Activated gamma-delta T cell treated with Interleukin-2 at 50 U/mL for 16 hours (primary cell): ENCODE results near the gene SMC1A.
"Not testable (repeated sequence)": the region's sequence is repeated elsewhere in the genome, so short reads cannot be mapped to it uniquely, and the experiment has no call there.

Source experiments
- DNase-seq: peaks from one replicate; pipeline ENCODE4 v3.0.0-alpha.2; 2020

Gene SMC1A

GRCh38 chrX:53421772-53422085 is 725 bp downstream of the SMC1A start:
- DNase-seq = no peak

DNA sequence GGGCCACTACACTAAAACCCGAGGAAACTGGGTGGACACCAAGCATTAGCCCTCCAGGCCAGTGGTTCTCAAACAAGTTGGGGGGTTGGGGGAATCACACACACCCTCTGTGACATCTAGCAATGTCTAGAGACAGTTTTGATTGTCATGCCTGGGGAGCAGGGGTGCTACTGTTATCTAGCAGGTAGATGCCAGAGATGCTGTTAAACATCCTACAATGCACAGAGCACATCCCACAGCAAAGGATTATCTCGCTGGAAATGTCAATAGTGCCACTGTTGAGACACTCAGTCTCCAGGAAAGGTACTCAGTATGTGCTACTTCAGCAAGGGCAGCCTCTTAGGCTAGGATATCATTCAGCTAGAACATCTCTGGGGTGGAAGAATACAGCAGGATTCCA is 1.3 kb downstream of the SMC1A start:
- DNase-seq = no peak

DNA sequence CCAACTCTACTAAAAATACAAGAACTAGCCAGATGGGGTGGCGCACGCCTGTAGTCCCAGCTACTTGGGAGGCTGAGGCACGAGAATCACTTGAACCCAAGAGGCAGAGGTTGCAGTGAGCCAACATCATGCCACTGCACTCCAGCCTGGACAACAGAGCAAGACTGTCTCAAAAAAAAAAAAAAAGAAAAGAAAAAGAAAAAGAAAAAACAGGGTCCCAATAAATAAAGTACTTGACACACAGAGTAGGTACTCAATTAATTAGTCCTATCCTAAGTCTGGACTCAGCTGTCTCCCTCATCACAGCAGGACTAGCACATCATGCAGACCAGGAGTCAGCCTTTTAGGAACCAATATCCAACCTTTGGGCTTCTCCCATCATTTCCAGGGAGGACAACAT is 2.1 kb downstream of the SMC1A start:
- not testable (repeated sequence) for DNase-seq

DNA sequence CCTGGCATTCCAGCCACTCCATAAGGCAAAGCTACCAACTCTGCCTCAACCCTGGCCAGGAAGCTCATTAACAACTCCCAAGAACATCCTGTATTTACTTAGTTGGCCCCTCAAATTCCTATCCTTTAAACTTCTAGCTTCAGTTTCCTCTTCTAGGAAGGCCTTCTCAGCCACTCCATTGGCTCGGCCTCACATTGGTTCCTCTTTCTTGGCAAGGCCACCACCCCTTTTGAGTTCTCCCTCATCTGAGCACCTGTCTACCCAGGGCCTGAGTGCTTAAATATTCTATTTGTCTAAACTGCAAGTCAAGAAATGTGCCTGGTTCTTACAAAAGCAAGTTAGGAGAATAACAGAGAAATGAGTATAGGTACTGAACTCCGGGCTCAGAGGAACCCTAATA is 10.0 kb downstream of the SMC1A start:
- no peak for DNase-seq

- no peak for DNase-seq
Measured at GRCh38 chrX:53403535-53403934, 18.9 kb downstream of the SMC1A start.

DNA sequence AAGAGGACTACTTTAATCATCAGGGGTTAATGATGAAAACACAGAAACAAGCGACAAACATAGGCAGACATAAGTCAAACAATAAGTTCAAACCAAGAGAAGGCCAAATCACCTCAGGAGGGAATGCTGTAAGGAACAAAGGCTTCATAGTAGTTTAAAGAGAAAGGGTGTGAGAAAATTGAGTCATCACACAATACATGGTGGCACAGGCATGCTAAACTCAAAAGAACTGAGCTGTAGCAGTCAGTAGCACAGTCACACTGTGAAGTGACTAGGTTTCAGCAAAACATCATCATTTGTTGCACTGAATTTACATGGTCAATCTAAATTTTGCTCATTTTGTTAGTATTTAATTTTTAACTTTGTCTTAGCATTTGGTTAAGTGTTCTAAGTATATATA is 24.2 kb downstream of the SMC1A start:
- no peak for DNase-seq

- DNase-seq = no peak
Measured at GRCh38 chrX:53395605-53396298, 26.7 kb downstream of the SMC1A start.

DNA sequence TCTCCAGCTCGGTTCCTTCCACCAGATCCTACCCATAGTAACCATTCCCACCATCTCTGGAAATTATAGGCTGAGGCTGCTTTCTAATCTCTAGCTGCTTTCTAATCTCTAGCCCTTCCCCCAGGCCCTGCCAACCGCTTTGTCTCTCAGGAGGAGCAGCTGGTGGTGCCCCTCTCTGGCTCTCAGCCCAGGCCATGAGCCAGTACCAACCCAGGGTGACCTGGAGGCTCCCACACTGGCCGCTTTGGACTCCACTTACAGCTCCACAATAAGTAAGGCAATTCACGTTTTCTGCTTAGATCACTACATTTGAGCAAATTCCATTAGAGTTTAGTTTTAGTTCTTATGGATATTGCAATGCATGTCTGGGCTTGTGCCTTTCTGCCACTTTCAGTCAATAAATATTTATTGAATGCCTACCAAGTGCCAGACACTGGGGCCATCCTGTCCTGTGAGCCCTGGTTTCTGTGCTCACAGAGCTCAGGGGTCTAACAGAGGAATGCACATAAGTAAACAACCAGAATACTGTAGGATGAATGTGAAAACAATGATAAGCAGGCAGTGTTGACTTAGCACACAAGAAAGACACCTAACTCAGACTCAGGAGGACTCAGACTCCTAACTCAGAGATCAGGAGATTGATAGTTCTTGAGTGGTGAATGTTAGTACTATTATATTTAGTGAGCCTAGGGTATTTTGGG is 38.9 kb downstream of the SMC1A start:
- no peak for DNase-seq

DNA sequence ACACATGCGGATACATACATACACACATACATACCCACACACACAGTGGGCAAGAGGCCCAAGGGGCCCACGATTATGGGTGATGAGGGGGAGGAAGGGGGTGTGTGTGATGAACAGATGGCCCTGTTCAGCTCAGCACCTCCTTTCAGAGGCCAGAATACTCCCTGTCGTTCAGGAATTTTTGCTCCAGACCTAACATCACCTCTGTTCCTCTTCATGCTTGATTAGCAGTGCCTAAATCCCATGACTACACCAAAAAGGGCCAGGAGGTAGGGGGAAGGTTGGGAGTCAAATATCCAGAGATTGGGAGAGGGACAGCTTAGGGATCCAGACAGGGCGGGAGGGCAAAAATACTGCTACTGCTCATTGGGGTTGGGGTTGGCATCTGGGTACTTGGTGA is 42.7 kb downstream of the SMC1A start:
- no peak for DNase-seq

DNA sequence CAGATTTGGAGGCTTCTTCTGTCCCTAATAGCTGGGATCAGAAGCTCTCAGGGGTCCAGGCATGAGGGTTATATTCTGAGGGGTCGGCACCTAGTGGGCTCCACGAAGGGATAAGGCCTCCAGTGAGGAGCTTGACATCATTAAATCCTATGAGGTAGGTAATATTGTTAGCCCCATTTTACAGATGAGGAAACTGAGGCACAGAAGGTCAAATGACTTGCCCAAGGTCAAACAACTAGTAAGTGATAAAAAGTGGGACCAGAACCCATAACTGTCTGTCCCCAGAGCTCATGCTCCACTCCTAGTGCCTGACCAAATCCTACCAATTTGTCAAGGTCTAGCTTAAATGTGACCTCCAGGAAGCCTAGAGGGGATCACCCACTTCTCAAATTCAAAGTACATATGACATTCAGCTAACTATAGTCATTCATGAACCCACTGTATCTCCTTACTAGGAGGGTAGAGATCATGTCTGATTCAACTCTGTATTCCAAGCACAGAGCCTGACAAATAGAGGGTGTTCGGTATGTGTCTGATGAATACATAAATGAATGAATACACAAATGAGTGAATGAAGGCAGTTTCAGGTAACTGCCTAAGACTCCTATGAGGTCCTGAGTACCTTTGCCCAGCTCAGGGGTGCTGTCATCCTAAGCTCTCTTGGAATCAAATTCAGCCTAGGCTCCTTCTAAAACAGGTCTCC is 43.3 kb downstream of the SMC1A start:
- DNase-seq = no peak

DNA sequence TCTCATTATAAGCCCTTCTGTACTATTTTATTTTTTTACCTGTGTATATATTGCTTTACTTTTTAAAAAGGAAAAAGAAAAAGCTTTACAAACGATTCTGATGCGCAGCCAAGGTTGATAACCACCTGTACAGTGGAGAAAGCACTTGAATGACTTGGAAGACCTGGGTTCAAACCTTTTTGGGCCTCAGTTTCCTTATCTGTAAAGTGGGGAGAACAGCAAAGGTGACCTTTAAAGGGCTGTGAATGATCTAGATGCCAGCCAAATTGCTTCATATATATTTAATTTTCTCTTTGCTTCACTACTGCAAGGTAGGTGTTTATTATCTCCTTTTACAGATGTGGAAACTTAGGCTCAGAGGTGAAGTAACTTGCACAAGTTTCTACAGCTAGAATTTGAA is 45.0 kb downstream of the SMC1A start:
- no peak for DNase-seq

GRCh38 chrX:53376888-53377287 is 45.6 kb downstream of the SMC1A start:
- no peak for DNase-seq

DNA sequence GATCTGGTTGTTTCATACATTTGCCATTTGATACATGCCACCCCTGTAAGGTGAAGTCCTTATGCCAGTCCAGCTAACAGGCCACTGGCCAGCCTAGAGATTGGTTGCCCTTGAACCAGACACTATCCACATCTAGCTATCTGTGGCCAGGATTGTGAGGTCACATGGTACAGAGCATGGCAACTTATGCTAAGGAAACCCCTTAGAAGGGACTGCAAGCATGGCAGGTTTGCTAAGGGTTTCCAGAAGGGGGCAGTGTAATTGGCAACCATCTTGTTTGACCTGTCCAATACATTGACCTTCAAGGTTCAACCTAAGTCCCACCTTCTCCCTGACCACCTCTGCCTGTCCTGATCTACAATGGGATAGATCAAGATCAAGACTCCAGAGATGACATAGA is 47.5 kb downstream of the SMC1A start:
- no peak for DNase-seq

DNA sequence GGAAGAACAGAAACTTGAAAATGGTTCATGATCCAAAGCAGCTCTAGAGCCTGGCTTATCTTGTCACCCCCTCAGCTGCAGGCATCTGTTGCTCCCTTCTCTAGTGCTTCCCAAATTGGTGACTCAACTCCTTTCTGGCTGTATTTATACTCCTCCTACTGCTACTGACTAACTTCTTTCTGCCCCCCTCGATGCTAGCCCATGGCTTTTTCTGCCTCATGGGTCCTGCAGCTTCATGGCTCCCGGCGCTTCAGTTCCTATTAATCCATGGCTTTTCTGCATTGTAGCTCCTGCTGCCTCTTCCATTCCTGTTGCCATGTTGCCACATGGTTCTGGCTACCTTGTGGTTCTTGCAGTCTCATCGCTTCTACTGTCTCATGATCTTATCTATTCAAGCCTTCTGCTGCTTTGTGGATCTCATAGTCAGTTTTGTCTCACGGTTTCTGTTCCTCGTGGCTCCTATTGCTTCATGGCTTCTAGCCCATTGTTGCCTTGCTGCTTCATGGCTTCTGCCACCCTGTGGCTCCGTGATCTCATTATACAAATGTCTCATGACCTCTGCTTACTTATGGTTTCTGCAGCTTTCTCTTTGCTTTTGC is 48.1 kb downstream of the SMC1A start:
- DNase-seq = no peak

DNA sequence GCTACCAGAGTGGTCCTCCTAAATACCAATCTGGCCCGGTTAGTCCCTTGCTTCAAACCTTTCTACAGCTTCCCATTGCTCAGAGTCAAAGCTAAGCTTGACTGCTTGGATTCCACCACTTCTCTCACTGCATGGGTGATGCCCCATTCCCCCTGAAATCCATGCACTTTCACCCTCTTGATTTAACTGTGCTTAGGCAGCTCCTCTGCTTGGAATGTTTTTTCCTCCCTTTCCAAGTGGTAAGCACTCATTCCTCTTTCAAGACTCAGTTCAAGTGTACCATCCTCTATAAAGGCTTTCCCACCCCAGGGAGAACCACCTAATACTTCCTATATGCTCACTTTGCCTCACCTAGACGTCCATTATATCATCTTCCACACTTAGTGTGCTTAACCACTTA is 49.1 kb downstream of the SMC1A start:
- no peak for DNase-seq

DNA sequence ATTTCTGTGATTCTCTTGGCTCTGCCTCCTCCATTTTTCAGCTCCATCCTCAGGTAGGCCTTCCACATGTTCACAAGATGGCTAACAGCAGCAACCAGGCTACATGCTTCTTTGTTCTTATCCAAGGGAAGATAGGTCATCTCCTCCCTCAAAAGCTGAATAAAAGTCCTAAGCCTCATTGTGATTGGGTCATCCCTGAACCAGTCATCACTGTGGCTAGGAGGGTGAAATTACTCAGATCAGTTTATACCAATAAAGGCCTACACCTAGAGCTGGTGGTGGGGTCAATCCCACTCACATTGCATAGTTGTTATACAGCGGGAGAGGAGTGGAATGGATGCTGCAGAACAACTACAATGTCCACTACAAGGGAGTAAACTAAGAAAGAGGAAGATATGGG is 56.0 kb downstream of the SMC1A start:
- not testable (repeated sequence) for DNase-seq

- no peak for DNase-seq
Measured at GRCh38 chrX:53362449-53362848, 60.0 kb downstream of the SMC1A start.

DNA sequence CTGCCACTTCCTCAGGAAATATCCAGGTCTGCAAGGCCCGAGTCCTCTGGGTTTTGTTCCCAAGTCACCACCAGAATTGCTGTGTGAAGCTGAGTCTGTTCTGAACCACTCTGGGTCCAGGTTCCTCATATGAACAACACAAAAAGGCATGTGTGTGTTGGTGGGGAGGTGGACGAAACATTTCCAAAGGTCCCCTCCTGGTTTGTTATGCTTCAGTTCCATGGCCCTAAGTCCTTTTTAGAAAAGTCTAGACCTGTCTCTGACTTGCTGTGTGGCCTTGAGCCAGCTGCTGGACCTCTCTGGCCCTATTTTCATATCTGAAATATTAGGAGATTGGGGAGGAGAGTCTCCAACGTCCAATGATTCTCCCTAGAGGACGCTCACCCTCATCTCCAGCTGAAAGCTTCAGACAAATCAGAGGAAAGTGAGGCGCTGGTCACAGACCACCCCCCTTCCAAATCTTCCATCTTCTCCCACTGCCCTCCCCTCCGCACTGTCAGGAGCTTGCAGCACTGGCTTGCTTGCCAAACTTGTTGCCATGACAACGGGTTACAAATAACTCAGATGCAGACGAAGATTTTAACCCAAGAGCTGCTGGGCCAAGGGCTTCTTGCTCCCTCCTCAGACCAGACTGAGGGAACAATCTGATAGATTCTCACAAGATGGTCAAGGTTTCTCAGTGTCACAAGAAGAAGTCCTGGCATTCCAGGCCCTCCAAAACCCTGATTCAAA is 64.5 kb downstream of the SMC1A start:
- DNase-seq = no peak

GRCh38 chrX:53356186-53356585 is 66.3 kb downstream of the SMC1A start:
- no peak for DNase-seq

DNA sequence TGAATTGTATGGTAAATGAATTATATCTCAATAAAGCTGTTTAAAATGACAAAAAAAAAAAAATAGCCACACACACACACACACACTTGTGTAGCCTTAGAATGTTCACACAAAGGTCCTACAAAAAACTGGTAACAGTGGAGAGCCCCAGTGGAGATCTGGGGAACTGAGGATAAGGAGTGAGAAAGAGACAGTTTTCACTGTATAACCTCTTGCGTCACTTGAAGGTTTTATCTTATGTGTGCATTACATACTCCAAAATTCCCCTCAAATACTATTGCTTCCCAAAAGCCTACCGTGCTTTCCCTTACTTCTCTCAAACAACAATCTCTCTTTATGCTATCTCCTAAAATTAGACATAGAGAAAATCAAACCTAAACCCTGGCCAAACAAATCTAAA is 67.8 kb downstream of the SMC1A start:
- no peak for DNase-seq

GRCh38 chrX:53347948-53348347 is 74.5 kb downstream of the SMC1A start:
- DNase-seq = no peak

- DNase-seq = no peak
Measured at GRCh38 chrX:53340852-53341645, 81.4 kb downstream of the SMC1A start.
